Measurements from ENCODE around the gene ACACB.
A peak's percentile ranks its signal among the peaks of the same experiment; 100 is the strongest.

ACACB gene

DNA sequence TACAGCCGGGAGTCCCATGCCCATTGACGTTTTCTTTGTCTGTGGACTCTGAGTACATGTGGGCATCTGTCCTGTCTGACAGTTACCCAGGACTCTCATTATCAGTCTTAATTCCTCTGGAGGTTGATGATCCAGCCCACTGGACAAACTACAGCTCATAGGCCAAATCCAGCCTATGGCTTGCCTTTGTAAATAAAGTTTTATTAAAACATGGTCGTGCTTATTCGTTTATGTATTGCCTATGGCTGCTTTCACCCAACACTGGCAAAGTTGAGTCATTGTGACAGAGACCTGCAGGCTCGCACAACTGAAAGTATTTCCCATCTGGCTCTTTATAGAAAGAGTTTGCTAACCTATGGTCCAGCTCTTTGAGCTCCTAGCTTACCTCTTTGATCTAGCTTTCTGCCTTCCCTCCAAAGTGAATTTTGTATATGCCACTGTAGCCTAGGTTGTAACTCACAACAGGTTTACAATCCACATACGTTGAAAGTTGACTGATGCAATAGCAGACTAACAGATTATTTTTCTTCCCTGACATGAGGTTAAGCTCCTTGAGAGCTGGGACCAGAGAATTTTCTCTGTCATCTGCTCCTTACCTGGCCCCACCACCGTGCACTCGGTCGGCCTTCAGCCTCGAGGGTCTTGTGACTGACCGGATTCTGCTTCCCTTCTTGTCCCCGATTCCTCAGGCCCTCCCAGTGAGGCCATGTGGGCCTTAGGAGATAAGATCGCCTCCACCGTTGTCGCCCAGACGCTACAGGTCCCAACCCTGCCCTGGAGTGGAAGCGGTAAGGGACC is 57.3 kb downstream of the ACACB start:
- no peaks in the 10 kb centered on the region for H3K4me1 ChIP-seq (ENCODE audit: control insufficient read depth, insufficient read depth, low read length, unreplicated experiment)
- H3K27me3 ChIP-seq (ENCODE audit: insufficient read depth, low read length): no peaks in the 10 kb centered on the region
- H3K36me3 ChIP-seq (ENCODE audit: insufficient read depth, low read length): peaks cover 14% of the 10 kb centered on the region; the same call in 1 of the 2 replicates
- no peak overlapping the region for H3K27ac ChIP-seq (ENCODE audit: low read depth, low read length)
- H3K4me3 ChIP-seq (ENCODE audit: low read depth, low read length): no peak overlapping the region
- H3K79me2 ChIP-seq (ENCODE audit: control insufficient read depth, insufficient read depth, low read length, unreplicated experiment): no peaks in the 10 kb centered on the region
- H2AFZ ChIP-seq (ENCODE audit: low read length, unreplicated experiment): no peak overlapping the region

DNA sequence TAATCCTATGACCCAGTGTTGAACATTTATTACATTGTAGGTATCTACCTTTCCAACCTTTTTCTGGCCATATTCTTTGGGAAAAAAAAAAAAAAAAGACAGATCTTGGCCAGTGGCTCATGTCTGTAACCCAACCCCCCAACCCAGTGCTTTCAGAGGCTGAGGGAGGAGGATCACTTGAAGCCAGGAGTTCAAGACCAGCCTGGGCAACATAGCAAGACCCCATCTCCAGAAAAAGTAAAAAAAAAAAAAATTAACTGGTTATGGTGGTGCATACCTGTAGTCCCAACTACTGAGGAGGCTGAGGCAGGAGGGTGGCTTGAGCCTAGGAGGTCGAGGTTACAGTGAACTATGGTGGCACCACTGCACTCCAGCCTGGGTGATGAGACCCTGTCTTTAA is 58.1 kb downstream of the ACACB start:
- Histone ChIP-seq H3K27ac (ENCODE audit: low read depth, low read length) (no peak overlapping the region), H3K27me3 (ENCODE audit: insufficient read depth, low read length) (no peaks in the 10 kb centered on the region), H3K36me3 (ENCODE audit: insufficient read depth, low read length) (peaks cover 14% of the 10 kb centered on the region; the same call in 1 of the 2 replicates), H3K79me2 (ENCODE audit: control insufficient read depth, insufficient read depth, low read length, unreplicated experiment) (no peaks in the 10 kb centered on the region), H3K4me1 (ENCODE audit: control insufficient read depth, insufficient read depth, low read length, unreplicated experiment) (no peaks in the 10 kb centered on the region), H2AFZ (ENCODE audit: low read length, unreplicated experiment) (no peak overlapping the region), H3K4me3 (ENCODE audit: low read depth, low read length) (no peak overlapping the region)

DNA sequence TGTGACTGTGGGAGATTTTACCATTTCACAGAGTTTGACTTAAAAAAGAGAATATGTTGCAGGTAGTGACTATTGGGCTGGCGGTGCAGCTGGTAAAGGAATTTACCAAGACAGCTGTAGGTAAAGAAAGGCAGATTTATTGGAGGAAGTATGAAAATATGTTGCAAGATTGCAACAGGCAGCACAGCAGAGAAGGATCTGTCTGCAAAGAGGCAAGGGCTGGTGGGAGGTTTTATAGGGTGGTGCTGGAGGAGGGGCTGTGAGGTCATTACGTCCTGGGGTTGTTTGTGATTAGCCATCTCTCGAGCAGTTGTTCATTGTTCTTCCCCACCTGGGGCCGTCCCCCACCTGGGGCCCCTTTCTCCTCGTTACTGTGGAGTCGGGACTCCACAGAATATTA is 62.1 kb downstream of the ACACB start:
- Histone ChIP-seq H3K79me2 (ENCODE audit: control insufficient read depth, insufficient read depth, low read length, unreplicated experiment) (no peaks in the 10 kb centered on the region), H3K4me3 (ENCODE audit: low read depth, low read length) (no peak overlapping the region), H3K27ac (ENCODE audit: low read depth, low read length) (no peak overlapping the region), H3K27me3 (ENCODE audit: insufficient read depth, low read length) (no peaks in the 10 kb centered on the region), H3K36me3 (ENCODE audit: insufficient read depth, low read length) (peaks cover 1% of the 10 kb centered on the region; the same call in 1 of the 2 replicates), H3K4me1 (ENCODE audit: control insufficient read depth, insufficient read depth, low read length, unreplicated experiment) (no peaks in the 10 kb centered on the region), H2AFZ (ENCODE audit: low read length, unreplicated experiment) (no peak overlapping the region)

DNA sequence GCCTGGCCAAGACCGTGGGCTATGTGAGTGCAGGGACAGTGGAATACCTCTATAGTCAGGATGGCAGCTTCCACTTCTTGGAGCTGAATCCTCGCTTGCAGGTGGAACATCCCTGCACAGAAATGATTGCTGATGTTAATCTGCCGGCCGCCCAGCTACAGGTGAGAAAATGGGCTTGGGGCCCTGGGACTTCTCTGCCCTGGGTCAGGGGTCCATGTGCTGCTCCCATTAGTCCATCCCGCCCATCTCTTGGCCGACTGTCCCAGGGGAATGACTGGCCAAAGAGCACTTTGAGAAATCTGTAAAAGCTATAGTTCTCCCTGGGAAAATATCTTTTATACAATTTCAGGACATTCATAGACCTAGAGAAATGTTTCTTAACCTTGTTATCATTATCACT is 63.5 kb downstream of the ACACB start:
- H3K36me3 ChIP-seq (ENCODE audit: insufficient read depth, low read length): no peaks in the 10 kb centered on the region

DNA sequence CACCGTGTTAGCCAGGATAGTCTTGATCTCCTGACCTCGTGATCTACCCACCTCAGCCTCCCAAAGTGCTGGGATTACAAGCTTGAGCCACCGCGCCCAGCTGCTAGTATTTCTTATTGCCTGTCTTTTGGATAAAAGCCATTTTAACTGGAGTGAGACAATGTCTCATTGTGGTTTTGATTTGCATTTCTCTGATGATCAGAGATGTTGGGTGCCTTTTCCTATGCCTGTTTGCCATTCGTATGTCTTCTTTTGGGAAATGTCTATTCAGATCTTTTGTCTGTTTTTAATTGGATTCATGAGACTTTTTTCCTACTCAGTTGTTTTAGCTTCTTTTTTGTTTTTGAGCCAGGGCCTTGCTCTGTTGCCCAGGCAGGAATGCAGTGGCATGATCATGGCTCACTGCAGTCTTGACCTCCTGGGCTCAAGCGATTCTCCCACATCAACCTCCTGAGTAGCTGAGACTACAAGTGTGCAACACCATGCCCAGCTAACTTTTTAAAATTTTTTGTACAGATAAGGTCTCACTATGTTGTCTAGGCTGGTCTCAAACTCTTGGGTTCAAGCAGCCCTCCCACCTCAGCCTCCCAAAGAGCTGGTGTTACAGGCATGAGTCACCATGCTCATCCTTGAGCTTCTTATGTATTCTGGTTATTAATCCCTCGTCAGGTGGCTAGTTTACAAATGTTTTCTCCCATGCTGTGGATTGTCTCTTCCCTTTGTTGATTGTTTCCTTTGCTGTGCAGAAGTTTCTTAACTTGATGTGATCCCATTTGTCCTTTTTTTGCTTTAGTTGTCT is 65.9 kb downstream of the ACACB start:
- no peak overlapping the region for H3K27ac ChIP-seq (ENCODE audit: low read depth, low read length)
- H3K79me2 ChIP-seq (ENCODE audit: control insufficient read depth, insufficient read depth, low read length, unreplicated experiment): no peaks in the 10 kb centered on the region
- no peaks in the 10 kb centered on the region for H3K4me1 ChIP-seq (ENCODE audit: control insufficient read depth, insufficient read depth, low read length, unreplicated experiment)
- H3K36me3 ChIP-seq (ENCODE audit: insufficient read depth, low read length): no peaks in the 10 kb centered on the region
- no peak overlapping the region for H2AFZ ChIP-seq (ENCODE audit: low read length, unreplicated experiment)
- no peaks in the 10 kb centered on the region for H3K27me3 ChIP-seq (ENCODE audit: insufficient read depth, low read length)
- no peak overlapping the region for H3K4me3 ChIP-seq (ENCODE audit: low read depth, low read length)

More for the DNA sequence above, 63.5 kb downstream of the ACACB start:
- Histone ChIP-seq H3K27ac (ENCODE audit: low read depth, low read length) (no peak overlapping the region), H3K79me2 (ENCODE audit: control insufficient read depth, insufficient read depth, low read length, unreplicated experiment) (no peaks in the 10 kb centered on the region), H2AFZ (ENCODE audit: low read length, unreplicated experiment) (no peak overlapping the region), H3K27me3 (ENCODE audit: insufficient read depth, low read length) (no peaks in the 10 kb centered on the region), H3K4me1 (ENCODE audit: control insufficient read depth, insufficient read depth, low read length, unreplicated experiment) (no peaks in the 10 kb centered on the region), H3K4me3 (ENCODE audit: low read depth, low read length) (no peak overlapping the region)

DNA sequence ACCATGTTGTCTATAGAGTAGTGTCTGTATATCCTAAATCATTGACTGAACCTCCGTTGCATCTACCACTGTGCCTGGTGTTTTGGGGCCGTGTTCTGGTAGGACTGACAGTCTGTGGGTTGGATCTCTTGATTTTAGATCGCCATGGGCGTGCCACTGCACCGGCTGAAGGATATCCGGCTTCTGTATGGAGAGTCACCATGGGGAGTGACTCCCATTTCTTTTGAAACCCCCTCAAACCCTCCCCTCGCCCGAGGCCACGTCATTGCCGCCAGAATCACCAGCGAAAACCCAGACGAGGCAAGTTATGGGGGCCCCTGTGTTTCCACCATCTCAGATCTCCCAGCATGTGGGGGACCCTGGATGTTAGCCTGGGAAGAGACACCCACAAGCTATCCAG is 69.1 kb downstream of the ACACB start:
- Histone ChIP-seq H2AFZ (ENCODE audit: low read length, unreplicated experiment) (no peak overlapping the region), H3K4me1 (ENCODE audit: control insufficient read depth, insufficient read depth, low read length, unreplicated experiment) (no peaks in the 10 kb centered on the region), H3K4me3 (ENCODE audit: low read depth, low read length) (no peak overlapping the region), H3K36me3 (ENCODE audit: insufficient read depth, low read length) (no peaks in the 10 kb centered on the region), H3K79me2 (ENCODE audit: control insufficient read depth, insufficient read depth, low read length, unreplicated experiment) (no peaks in the 10 kb centered on the region), H3K27me3 (ENCODE audit: insufficient read depth, low read length) (no peaks in the 10 kb centered on the region), H3K27ac (ENCODE audit: low read depth, low read length) (no peak overlapping the region)

DNA sequence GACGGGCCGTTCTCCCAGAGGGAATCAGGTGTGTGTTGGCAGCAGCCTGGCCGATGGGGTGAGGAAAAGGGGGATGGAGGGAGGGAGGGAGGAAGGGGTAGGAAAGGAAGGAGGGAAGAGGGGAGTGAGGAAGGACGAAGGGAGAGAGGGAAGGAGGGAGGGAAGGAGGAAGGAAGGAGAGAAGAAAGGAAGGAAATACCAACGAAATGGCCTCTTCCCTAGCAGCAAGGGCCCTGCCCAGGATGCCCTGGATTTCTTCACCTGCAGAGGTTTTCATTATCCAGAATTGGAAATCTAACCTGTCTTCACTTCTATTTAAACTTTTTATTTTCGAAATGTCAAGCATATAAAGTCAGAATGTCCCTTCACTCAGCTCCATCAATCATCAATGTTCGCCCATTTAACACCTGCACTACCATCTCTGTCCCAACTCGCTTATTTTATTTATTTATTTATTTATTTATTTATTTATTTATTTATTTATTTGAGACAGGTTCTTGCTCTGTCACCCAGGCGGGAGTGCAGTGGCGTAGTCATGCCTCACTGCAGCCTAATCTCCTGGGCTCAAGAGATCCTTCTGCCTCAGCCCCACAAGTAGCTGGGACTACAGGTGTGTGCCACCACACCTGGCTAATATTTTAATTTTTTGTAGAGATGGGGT is 70.7 kb downstream of the ACACB start:
- no peak overlapping the region for H2AFZ ChIP-seq (ENCODE audit: low read length, unreplicated experiment)
- no peaks in the 10 kb centered on the region for H3K79me2 ChIP-seq (ENCODE audit: control insufficient read depth, insufficient read depth, low read length, unreplicated experiment)
- no peaks in the 10 kb centered on the region for H3K27me3 ChIP-seq (ENCODE audit: insufficient read depth, low read length)
- H3K4me3 ChIP-seq (ENCODE audit: low read depth, low read length): no peak overlapping the region
- no peaks in the 10 kb centered on the region for H3K36me3 ChIP-seq (ENCODE audit: insufficient read depth, low read length)
- no peak overlapping the region for H3K27ac ChIP-seq (ENCODE audit: low read depth, low read length)
- H3K4me1 ChIP-seq (ENCODE audit: control insufficient read depth, insufficient read depth, low read length, unreplicated experiment): peaks cover 7% of the 10 kb centered on the region

DNA sequence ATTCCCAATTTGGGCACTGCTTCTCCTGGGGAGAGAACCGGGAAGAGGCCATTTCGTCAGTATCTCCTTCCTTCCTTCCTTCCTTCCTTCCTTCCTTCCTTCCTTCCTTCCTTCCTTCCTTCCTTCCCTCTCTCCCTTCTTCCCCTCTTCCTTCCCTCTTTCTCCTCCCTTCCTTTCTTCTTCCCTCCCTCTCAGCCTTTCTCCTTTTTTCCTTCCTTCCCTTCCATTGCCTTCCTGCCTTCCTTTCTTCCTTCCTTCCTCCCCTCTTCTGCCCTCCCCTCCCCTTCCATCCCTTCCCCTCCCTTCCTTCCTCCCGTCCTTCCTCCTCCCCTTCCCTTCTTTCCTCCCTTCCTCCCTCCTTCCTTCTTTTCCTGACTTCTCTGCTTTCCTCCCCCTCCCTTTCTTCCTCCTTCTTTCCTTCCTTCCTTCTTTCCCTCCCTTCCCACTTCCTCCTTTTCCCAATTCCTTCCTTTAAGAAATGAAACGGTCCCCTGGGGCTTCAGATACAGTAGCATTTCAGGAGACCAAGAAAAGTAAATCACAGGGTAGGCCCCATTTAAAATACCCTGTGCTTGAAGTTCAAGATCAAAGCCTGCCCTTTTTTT is 71.8 kb downstream of the ACACB start:
- no peak overlapping the region for H3K4me3 ChIP-seq (ENCODE audit: low read depth, low read length)
- no peak overlapping the region for H2AFZ ChIP-seq (ENCODE audit: low read length, unreplicated experiment)
- no peaks in the 10 kb centered on the region for H3K36me3 ChIP-seq (ENCODE audit: insufficient read depth, low read length)
- no peaks in the 10 kb centered on the region for H3K79me2 ChIP-seq (ENCODE audit: control insufficient read depth, insufficient read depth, low read length, unreplicated experiment)
- H3K4me1 ChIP-seq (ENCODE audit: control insufficient read depth, insufficient read depth, low read length, unreplicated experiment): peaks cover 17% of the 10 kb centered on the region
- no peaks in the 10 kb centered on the region for H3K27me3 ChIP-seq (ENCODE audit: insufficient read depth, low read length)
- H3K27ac ChIP-seq (ENCODE audit: low read depth, low read length): no peak overlapping the region

DNA sequence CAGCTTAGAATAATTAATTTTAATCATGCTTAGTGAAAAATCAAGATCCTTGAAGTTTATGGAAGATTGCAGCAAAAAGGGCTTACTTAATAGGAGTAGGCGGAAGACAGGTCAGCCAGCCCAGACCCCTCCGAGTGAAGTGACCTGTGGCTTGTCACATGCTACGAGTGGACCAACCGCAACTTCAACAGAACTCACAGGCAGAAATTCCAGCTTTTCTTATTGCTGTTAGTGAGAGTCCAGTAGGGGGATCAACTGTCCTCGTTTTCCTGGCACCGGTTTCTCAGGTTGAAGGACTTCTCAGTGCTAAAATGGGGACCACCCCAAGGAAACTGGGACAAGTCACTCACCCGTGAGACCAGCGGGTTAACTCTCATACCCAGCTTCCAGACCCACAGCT is 72.9 kb downstream of the ACACB start:
- peaks cover 21% of the 10 kb centered on the region for H3K4me1 ChIP-seq (ENCODE audit: control insufficient read depth, insufficient read depth, low read length, unreplicated experiment)

DNA sequence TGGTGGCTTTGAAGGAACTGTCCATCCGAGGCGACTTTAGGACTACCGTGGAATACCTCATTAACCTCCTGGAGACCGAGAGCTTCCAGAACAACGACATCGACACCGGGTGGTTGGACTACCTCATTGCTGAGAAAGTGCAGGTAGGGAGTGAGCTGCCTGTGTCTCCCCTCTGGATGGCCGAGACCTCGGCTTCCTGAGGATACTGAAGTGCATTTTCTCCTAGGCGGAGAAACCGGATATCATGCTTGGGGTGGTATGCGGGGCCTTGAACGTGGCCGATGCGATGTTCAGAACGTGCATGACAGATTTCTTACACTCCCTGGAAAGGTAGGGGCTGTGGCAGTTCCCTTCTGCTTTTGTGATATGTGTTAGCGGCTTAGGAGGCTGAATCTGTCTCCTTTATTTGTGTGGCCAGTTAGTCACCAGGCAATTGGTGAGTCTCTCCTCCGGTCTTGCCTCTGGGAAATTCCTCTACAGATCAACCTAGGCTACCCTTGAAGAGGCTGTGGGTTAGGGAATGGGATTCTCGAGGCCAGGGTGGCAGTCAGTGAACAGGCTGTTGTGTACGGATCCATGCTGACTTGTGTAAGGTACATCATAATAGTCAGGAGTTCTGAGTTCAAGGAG is 75.3 kb downstream of the ACACB start:
- no peaks in the 10 kb centered on the region for H3K27me3 ChIP-seq (ENCODE audit: insufficient read depth, low read length)
- no peak overlapping the region for H3K4me3 ChIP-seq (ENCODE audit: low read depth, low read length)
- H3K27ac ChIP-seq (ENCODE audit: low read depth, low read length): peak overlapping the region; percentile 1; the same call in 1 of the 2 replicates
- H3K36me3 ChIP-seq (ENCODE audit: insufficient read depth, low read length): no peaks in the 10 kb centered on the region
- no peak overlapping the region for H2AFZ ChIP-seq (ENCODE audit: low read length, unreplicated experiment)
- peaks cover 21% of the 10 kb centered on the region for H3K4me1 ChIP-seq (ENCODE audit: control insufficient read depth, insufficient read depth, low read length, unreplicated experiment)
- H3K79me2 ChIP-seq (ENCODE audit: control insufficient read depth, insufficient read depth, low read length, unreplicated experiment): no peaks in the 10 kb centered on the region

More for the DNA sequence above, 72.9 kb downstream of the ACACB start:
- Histone ChIP-seq H3K4me3 (ENCODE audit: low read depth, low read length) (no peak overlapping the region), H3K79me2 (ENCODE audit: control insufficient read depth, insufficient read depth, low read length, unreplicated experiment) (no peaks in the 10 kb centered on the region), H3K27ac (ENCODE audit: low read depth, low read length) (no peak overlapping the region), H3K27me3 (ENCODE audit: insufficient read depth, low read length) (no peaks in the 10 kb centered on the region), H2AFZ (ENCODE audit: low read length, unreplicated experiment) (no peak overlapping the region), H3K36me3 (ENCODE audit: insufficient read depth, low read length) (no peaks in the 10 kb centered on the region)
